ENCODE measurements around the gene SYT13.

Gene SYT13

GRCh38 chr11:45205978-45206377 lies 80.2 kb downstream of the SYT13 start:
- TF ChIP-seq CTCF (conservative IDR thresholded peaks at IDR 0.05) (no peak), ZFX (IDR thresholded peaks at IDR 0.05) (no peak)

DNA sequence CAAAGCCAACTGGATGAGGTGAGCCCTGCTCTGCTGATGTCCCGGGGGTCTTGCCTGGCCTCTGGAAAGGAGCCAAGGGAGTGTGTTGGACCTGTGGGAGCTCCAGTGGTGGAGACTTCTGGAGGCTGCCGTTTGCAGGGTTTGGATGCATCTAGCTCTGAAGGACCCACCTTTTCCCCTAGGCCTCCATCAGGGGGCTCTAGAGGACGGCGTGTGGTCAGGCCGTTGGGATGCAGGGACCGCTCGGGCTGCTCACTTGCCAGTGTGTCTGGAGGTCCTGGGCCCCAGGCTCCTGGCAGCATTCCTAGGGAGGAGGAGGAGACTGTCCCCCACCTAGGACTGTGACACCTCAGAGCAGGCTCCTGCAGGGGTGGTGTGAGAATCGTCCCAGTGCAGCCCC lies 81.4 kb downstream of the SYT13 start:
- TF ChIP-seq ZFX (IDR thresholded peaks at IDR 0.05) (no peak), CTCF (conservative IDR thresholded peaks at IDR 0.05) (no peak)
- H3K27ac ChIP-seq, result no peak overlapping the region

More at GRCh38 chr11:45205978-45206377, 80.2 kb downstream of the SYT13 start:
- H3K27ac ChIP-seq, result no peak overlapping the region

DNA sequence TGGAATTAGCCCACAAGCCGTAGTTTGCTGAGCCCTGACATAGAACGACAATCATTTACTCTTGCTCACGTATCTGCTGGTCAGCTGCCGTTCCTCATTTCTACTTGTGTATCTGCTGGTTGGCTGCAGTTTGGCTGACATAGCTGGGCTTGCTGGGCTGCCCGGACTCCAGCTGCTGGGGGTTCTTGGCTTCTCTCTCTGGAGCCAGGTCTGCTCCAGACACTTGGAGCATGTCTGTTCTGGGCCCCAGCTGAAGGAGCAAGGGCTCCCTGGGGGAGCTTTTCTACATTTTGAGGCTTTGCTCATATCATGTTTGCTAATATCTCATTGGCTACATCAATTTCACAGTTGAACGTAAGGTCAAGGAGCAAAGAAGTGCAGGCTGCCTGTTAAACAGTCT lies 92.4 kb downstream of the SYT13 start:
- no peak overlapping the region for H3K27ac ChIP-seq
- TF ChIP-seq CTCF (conservative IDR thresholded peaks at IDR 0.05), result no peak
- TF ChIP-seq ZFX (IDR thresholded peaks at IDR 0.05), result no peak
